Ectodermal cell (in vitro differentiated cells): ENCODE data around the gene C21orf58. TPM values are rescaled to one million over a fixed set of nuclear protein-coding genes. Genes with fewer than 3 reads are reported as not detected.
"Not testable (repeated sequence)": the region's sequence is repeated elsewhere in the genome, so short reads cannot be mapped to it uniquely, and the experiment has no call there.

Experiments used
- H3K27ac ChIP-seq: 2 replicates; pipeline ENCODE4 v1.7.0; 2013; ENCODE audit warnings: mild to moderate bottlenecking, low read depth, low read length; ENCODE audit not compliant: insufficient read depth, poor library complexity, severe bottlenecking
- H3K27me3 ChIP-seq: 2 replicates; pipeline ENCODE4 v1.7.0; 2013; ENCODE audit warnings: mild to moderate bottlenecking, low read length; ENCODE audit not compliant: insufficient read depth, control insufficient read depth, poor library complexity, severe bottlenecking
- H3K36me3 ChIP-seq: one replicate; pipeline ENCODE4 v1.7.0; 2013; ENCODE audit warnings: low read length; ENCODE audit not compliant: control insufficient read depth, insufficient read depth
- H3K4me1 ChIP-seq: one replicate; pipeline ENCODE4 v1.7.0; 2013; ENCODE audit warnings: low read length; ENCODE audit not compliant: control insufficient read depth, insufficient read depth
- H3K4me3 ChIP-seq: 2 replicates; pipeline ENCODE4 v1.7.0; 2013; ENCODE audit warnings: low read depth, low read length, control low read depth; ENCODE audit not compliant: insufficient read depth
- H3K9me3 ChIP-seq: 2 replicates; pipeline ENCODE4 v1.7.0; 2013; ENCODE audit warnings: mild to moderate bottlenecking, low read length, moderate library complexity; ENCODE audit not compliant: control insufficient read depth
- WGBS, 2 experiments: methylation state at CpG; one replicate each; pipeline ENCODE4 v1.1.7; 2013; ENCODE audit warnings: missing lambda C conversion rate in 2 of 2; 5-methylcytosine and 5-hydroxymethylcytosine counted together
- polyA plus RNA-seq, 4 experiments: library from polyadenylated mRNA; stranded (reverse); fragments of 50-300 nt; gene quantifications; one replicate each; pipeline ENCODE4 v1.2.3, GENCODE V29; 2013

Gene C21orf58
- 41.3 TPM for polyA plus RNA-seq (2013, experiment 1 of 4)
- 33.1 TPM for polyA plus RNA-seq (2013, experiment 2 of 4)
- polyA plus RNA-seq (2013, experiment 3 of 4): 24.3 TPM
- 26.7 TPM for polyA plus RNA-seq (2013, experiment 4 of 4)

- peaks cover 10% of the 10 kb centered on the region for H3K36me3 ChIP-seq
- peaks cover 28% of the 10 kb centered on the region for H3K4me1 ChIP-seq
- WGBS, 2 experiments: 0 to 1% methylated on average over 76 of the region's 76 CpGs
- peak within 1 kb of the TSS; percentile 99 for H3K4me3 ChIP-seq
- no peaks in the 10 kb centered on the region for H3K27me3 ChIP-seq
- H3K9me3 ChIP-seq: no peaks in the 10 kb centered on the region
- H3K27ac ChIP-seq: peak within 1 kb of the TSS; percentile 97
Measured at GRCh38 chr21:46323710-46324389, at the start of gene C21orf58, which contains the start of gene PCNT. C21orf58 (minus strand) TSS chr21:46323870; CDS start chr21:46322738, 1,132 bp downstream. PCNT (plus strand) TSS chr21:46324156; CDS start chr21:46324229, 73 bp downstream.

- not testable (repeated sequence) for H3K27me3 ChIP-seq, H3K27ac ChIP-seq, H3K4me1 ChIP-seq, H3K4me3 ChIP-seq, H3K36me3 ChIP-seq, H3K9me3 ChIP-seq
- WGBS, 2 experiments: 88 to 92% methylated on average over 10 of the region's 10 CpGs
Measured at GRCh38 chr21:46372947-46373346, 49.3 kb upstream of the C21orf58 start.

- Histone ChIP-seq H3K9me3 (no peaks in the 10 kb centered on the region), H3K4me1 (no peaks in the 10 kb centered on the region), H3K36me3 (peaks cover 12% of the 10 kb centered on the region), H3K27me3 (no peaks in the 10 kb centered on the region), H3K4me3 (no peak overlapping the region), H3K27ac (no peak overlapping the region)
- 93 to 94% methylated on average over 7 of the region's 7 CpGs for WGBS, 2 experiments
Measured at GRCh38 chr21:46372014-46372485, 48.4 kb upstream of the C21orf58 start.

- H3K9me3 ChIP-seq: no peaks in the 10 kb centered on the region
- 93 to 94% methylated on average over 16 of the region's 16 CpGs for WGBS, 2 experiments
- H3K27ac ChIP-seq: no peak overlapping the region
- no peaks in the 10 kb centered on the region for H3K27me3 ChIP-seq
- H3K4me1 ChIP-seq: no peaks in the 10 kb centered on the region
- H3K36me3 ChIP-seq: peaks cover 18% of the 10 kb centered on the region
- no peak overlapping the region for H3K4me3 ChIP-seq
Measured at GRCh38 chr21:46371204-46372013, 47.7 kb upstream of the C21orf58 start.

GRCh38 chr21:46369520-46370235 is 46.0 kb upstream of the C21orf58 start:
- no peaks in the 10 kb centered on the region for H3K4me1 ChIP-seq
- no peaks in the 10 kb centered on the region for H3K9me3 ChIP-seq
- WGBS, 2 experiments: 90 to 92% methylated on average over 20 of the region's 20 CpGs
- H3K4me3 ChIP-seq: no peak overlapping the region
- H3K27ac ChIP-seq: no peak overlapping the region
- H3K27me3 ChIP-seq: no peaks in the 10 kb centered on the region
- H3K36me3 ChIP-seq: peaks cover 28% of the 10 kb centered on the region

- peaks cover 35% of the 10 kb centered on the region for H3K36me3 ChIP-seq
- WGBS, 2 experiments: 96% methylated on average over 11 of the region's 11 CpGs
Measured at GRCh38 chr21:46368533-46369285, 45.0 kb upstream of the C21orf58 start.

GRCh38 chr21:46366966-46367365 is 43.3 kb upstream of the C21orf58 start:
- 94 to 96% methylated on average over 20 of the region's 20 CpGs for WGBS, 2 experiments
- Histone ChIP-seq H3K4me1 (no peaks in the 10 kb centered on the region), H3K27ac (no peak overlapping the region), H3K9me3 (no peaks in the 10 kb centered on the region), H3K36me3 (peaks cover 39% of the 10 kb centered on the region), H3K27me3 (no peaks in the 10 kb centered on the region), H3K4me3 (no peak overlapping the region)

More at GRCh38 chr21:46368533-46369285, 45.0 kb upstream of the C21orf58 start:
- Histone ChIP-seq H3K4me1 (no peaks in the 10 kb centered on the region), H3K27ac (no peak overlapping the region), H3K27me3 (no peaks in the 10 kb centered on the region), H3K4me3 (no peak overlapping the region), H3K9me3 (no peaks in the 10 kb centered on the region)

GRCh38 chr21:46366561-46366960 is 42.9 kb upstream of the C21orf58 start:
- H3K4me1 ChIP-seq: no peaks in the 10 kb centered on the region
- no peak overlapping the region for H3K27ac ChIP-seq
- no peak overlapping the region for H3K4me3 ChIP-seq
- WGBS, 2 experiments: 92 to 93% methylated on average over 19 of the region's 19 CpGs
- H3K9me3 ChIP-seq: no peaks in the 10 kb centered on the region
- H3K36me3 ChIP-seq: peaks cover 35% of the 10 kb centered on the region
- H3K27me3 ChIP-seq: no peaks in the 10 kb centered on the region

GRCh38 chr21:46366091-46366490 is 42.4 kb upstream of the C21orf58 start:
- no peaks in the 10 kb centered on the region for H3K9me3 ChIP-seq
- H3K36me3 ChIP-seq: peaks cover 34% of the 10 kb centered on the region
- 95 to 97% methylated on average over 11 of the region's 11 CpGs for WGBS, 2 experiments
- no peaks in the 10 kb centered on the region for H3K27me3 ChIP-seq
- no peaks in the 10 kb centered on the region for H3K4me1 ChIP-seq
- H3K27ac ChIP-seq: no peak overlapping the region
- no peak overlapping the region for H3K4me3 ChIP-seq
